ENCODE data around the gene RNASET2. TPM values are rescaled to one million over a fixed set of nuclear protein-coding genes. Genes with fewer than 3 reads are reported as not detected.

The RNASET2 gene
- total RNA-seq, 1 donor from 2014 or later = 20.3 TPM

- TF ChIP-seq, protein P1, sequence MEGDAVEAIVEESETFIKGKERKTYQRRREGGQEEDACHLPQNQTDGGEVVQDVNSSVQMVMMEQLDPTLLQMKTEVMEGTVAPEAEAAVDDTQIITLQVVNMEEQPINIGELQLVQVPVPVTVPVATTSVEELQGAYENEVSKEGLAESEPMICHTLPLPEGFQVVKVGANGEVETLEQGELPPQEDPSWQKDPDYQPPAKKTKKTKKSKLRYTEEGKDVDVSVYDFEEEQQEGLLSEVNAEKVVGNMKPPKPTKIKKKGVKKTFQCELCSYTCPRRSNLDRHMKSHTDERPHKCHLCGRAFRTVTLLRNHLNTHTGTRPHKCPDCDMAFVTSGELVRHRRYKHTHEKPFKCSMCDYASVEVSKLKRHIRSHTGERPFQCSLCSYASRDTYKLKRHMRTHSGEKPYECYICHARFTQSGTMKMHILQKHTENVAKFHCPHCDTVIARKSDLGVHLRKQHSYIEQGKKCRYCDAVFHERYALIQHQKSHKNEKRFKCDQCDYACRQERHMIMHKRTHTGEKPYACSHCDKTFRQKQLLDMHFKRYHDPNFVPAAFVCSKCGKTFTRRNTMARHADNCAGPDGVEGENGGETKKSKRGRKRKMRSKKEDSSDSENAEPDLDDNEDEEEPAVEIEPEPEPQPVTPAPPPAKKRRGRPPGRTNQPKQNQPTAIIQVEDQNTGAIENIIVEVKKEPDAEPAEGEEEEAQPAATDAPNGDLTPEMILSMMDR (IDR thresholded peaks at IDR 0.05) = no peak
- H3K27ac Mint-ChIP-seq (ENCODE audit: unreplicated experiment) = no peak overlapping the region
- no peaks in the 10 kb centered on the region for H3K9me3 Mint-ChIP-seq (ENCODE audit: unreplicated experiment)
- DNase-seq (ENCODE audit: extremely low spot score, unreplicated experiment) = no peak
- no peaks in the 10 kb centered on the region for H3K27me3 Mint-ChIP-seq (ENCODE audit: unreplicated experiment)
- peaks cover 11% of the 10 kb centered on the region for H3K4me1 Mint-ChIP-seq (ENCODE audit: unreplicated experiment)
- no peak overlapping the region for H3K4me3 Mint-ChIP-seq (ENCODE audit: unreplicated experiment)
- peaks cover 4% of the 10 kb centered on the region for H3K36me3 Mint-ChIP-seq (ENCODE audit: unreplicated experiment)
These were observed 9.1 kb downstream of the RNASET2 start for GRCh38 chr6:166947251-166947650.

DNA sequence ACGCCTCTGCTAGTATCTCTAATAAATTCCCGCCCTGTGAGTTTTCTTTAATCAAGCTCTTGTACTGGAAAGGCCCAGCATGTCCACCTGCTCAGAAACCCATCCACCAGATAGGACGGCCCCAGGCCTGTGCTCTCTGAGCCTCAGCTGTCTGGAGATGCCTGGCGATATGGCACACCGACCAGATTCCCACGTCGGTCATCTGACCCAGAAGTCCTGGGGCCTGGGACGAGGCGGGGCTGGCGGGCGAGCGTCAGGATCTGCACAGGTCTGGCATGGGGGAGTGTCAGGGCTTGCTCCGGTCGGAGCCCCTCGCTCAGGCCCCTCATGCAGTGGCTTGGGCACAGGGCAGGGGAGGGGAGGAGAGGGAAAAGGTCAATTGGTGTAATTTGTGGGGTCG, 10.2 kb downstream of the RNASET2 start:
- no peak for DNase-seq (ENCODE audit: extremely low spot score, unreplicated experiment)
- Mint-ChIP-seq H3K27me3 (ENCODE audit: unreplicated experiment) (no peaks in the 10 kb centered on the region), H3K4me1 (ENCODE audit: unreplicated experiment) (peaks cover 11% of the 10 kb centered on the region), H3K36me3 (ENCODE audit: unreplicated experiment) (peaks cover 4% of the 10 kb centered on the region), H3K27ac (ENCODE audit: unreplicated experiment) (no peak overlapping the region), H3K4me3 (ENCODE audit: unreplicated experiment) (no peak overlapping the region), H3K9me3 (ENCODE audit: unreplicated experiment) (no peaks in the 10 kb centered on the region)
- TF ChIP-seq, protein P1 (IDR thresholded peaks at IDR 0.05) = no peak

GRCh38 chr6:166944666-166945256, 11.6 kb downstream of the RNASET2 start:
- H3K9me3 Mint-ChIP-seq (ENCODE audit: unreplicated experiment) = no peaks in the 10 kb centered on the region
- no peaks in the 10 kb centered on the region for H3K27me3 Mint-ChIP-seq (ENCODE audit: unreplicated experiment)
- no peak overlapping the region for H3K4me3 Mint-ChIP-seq (ENCODE audit: unreplicated experiment)
- TF ChIP-seq, protein P1 (IDR thresholded peaks at IDR 0.05) = no peak
- no peak for DNase-seq (ENCODE audit: extremely low spot score, unreplicated experiment)
- peaks cover 4% of the 10 kb centered on the region for H3K4me1 Mint-ChIP-seq (ENCODE audit: unreplicated experiment)
- peaks cover 4% of the 10 kb centered on the region for H3K36me3 Mint-ChIP-seq (ENCODE audit: unreplicated experiment)
- no peak overlapping the region for H3K27ac Mint-ChIP-seq (ENCODE audit: unreplicated experiment)

- DNase-seq (ENCODE audit: extremely low spot score, unreplicated experiment) = no peak
- Mint-ChIP-seq H3K27me3 (ENCODE audit: unreplicated experiment) (no peaks in the 10 kb centered on the region), H3K9me3 (ENCODE audit: unreplicated experiment) (no peaks in the 10 kb centered on the region), H3K36me3 (ENCODE audit: unreplicated experiment) (peaks cover 4% of the 10 kb centered on the region), H3K4me3 (ENCODE audit: unreplicated experiment) (no peak overlapping the region), H3K27ac (ENCODE audit: unreplicated experiment) (no peak overlapping the region), H3K4me1 (ENCODE audit: unreplicated experiment) (no peaks in the 10 kb centered on the region)
- TF ChIP-seq, protein P1 (IDR thresholded peaks at IDR 0.05) = no peak
These were observed 13.8 kb downstream of the RNASET2 start for GRCh38 chr6:166942393-166943168.

DNA sequence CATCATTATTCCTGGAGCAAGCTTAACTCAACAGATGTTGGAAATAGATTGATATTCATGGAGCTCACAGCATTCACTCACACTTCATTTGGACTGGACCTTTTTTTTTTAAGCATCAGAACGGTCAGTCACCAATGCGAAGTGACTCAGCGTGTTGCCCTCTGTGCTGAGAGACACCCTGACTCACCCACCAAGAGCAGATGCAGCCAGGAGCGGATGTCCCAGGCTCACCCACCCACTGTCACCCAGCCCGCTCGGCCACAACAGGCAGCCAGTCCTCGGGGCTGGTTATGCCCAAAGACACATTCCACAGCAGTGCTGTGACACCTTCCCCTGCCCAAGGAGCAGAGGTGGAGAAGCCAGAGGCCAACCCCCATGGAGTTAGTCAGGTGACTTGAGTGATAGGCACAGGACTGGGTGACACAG, 15.7 kb downstream of the RNASET2 start:
- Mint-ChIP-seq H3K36me3 (ENCODE audit: unreplicated experiment) (no peaks in the 10 kb centered on the region), H3K4me1 (ENCODE audit: unreplicated experiment) (no peaks in the 10 kb centered on the region), H3K9me3 (ENCODE audit: unreplicated experiment) (no peaks in the 10 kb centered on the region), H3K27ac (ENCODE audit: unreplicated experiment) (no peak overlapping the region), H3K27me3 (ENCODE audit: unreplicated experiment) (no peaks in the 10 kb centered on the region), H3K4me3 (ENCODE audit: unreplicated experiment) (no peak overlapping the region)
- TF ChIP-seq, protein P1 (IDR thresholded peaks at IDR 0.05) = no peak
- DNase-seq (ENCODE audit: extremely low spot score, unreplicated experiment) = no peak

Data from osteocyte (in vitro differentiated cells).